ENCODE data around the gene CTNNA3. TPM values are rescaled to one million over a fixed set of nuclear protein-coding genes. Genes with fewer than 3 reads are reported as not detected.

The CTNNA3 gene
- total and polyA plus RNA-seq, 2 donors (not counting 3 experiments of a cell fraction or from before 2014, with no cell fraction given): not detected

GRCh38 chr10:67110286-67110685 lies 585.7 kb downstream of the CTNNA3 start:
- Histone ChIP-seq H3K9ac (replicated peaks; ENCODE audit: extremely low read depth, insufficient read depth, low read length) (no peak overlapping the region), H3K9me1 (replicated peaks; ENCODE audit: control insufficient read depth, extremely low read depth, insufficient read depth, low read length) (no peaks in the 10 kb centered on the region), H3K79me2 (ENCODE audit: control insufficient read depth, insufficient read depth, low read length) (no peaks in the 10 kb centered on the region), H3K9me3 (replicated peaks; ENCODE audit: control insufficient read depth, insufficient read depth, low read length) (no peaks in the 10 kb centered on the region), H3K4me3 (replicated peaks in 1 of 3; ENCODE audit: insufficient read depth in 1 of 3, low read depth in 1 of 3, low read length in 3 of 3) (no peak overlapping the region), H3K27me3 (ENCODE audit: control insufficient read depth in 2 of 2, insufficient read depth in 2 of 2, low read length in 2 of 2) (no peaks in the 10 kb centered on the region), H3K4me2 (ENCODE audit: insufficient read depth, low read length) (no peak overlapping the region), H2AFZ (ENCODE audit: low read depth, low read length) (no peak overlapping the region), H3K4me1 (ENCODE audit: control insufficient read depth, extremely low read depth, insufficient read depth, low read length) (no peaks in the 10 kb centered on the region), H3K36me3 (ENCODE audit: control insufficient read depth in 2 of 2, extremely low read depth in 1 of 2, insufficient read depth in 2 of 2, low read length in 2 of 2) (no peaks in the 10 kb centered on the region), H3K27ac (ENCODE audit: insufficient read depth, low read depth, low read length) (no peak overlapping the region), H4K20me1 (replicated peaks; ENCODE audit: control insufficient read depth, extremely low read depth, insufficient read depth, low read length) (no peaks in the 10 kb centered on the region)
- ChIA-PET POLR2A (no interaction called here), CTCF (no interaction called here)
- BruUV-seq (replicated peaks): no TSS peak
- intact Hi-C loops (cut with micrococcal nuclease) (no loop called here), dilution Hi-C loops (cut with MboI; ENCODE audit: extremely low pct_ligation_motif_present, low sequenced_read_pairs) (no loop called here)
- DNase-seq (ENCODE audit: low read depth, low spot score) (no peak), FAIRE-seq (no peak)
- TF ChIP-seq POLR2A (IDR thresholded peaks at IDR 0.05; ENCODE audit: low read depth, low read length) (no peak), FOS (IDR thresholded peaks at IDR 0.05; ENCODE audit: borderline replicate concordance, insufficient read depth, low read length) (no peak), GATA2 (IDR thresholded peaks at IDR 0.05; ENCODE audit: insufficient read depth, insufficient read length, low read depth, low read length) (no peak), EZH2 (IDR thresholded peaks at IDR 0.05; ENCODE audit: borderline replicate concordance, low read depth, low read length, severe bottlenecking) (no peak), JUN (IDR thresholded peaks at IDR 0.05; ENCODE audit: borderline replicate concordance, insufficient read depth, insufficient read length, low read depth) (no peak), MAX (IDR thresholded peaks at IDR 0.05; ENCODE audit: insufficient read depth, insufficient read length) (no peak), POLR2AphosphoS5 (IDR thresholded peaks at IDR 0.05; ENCODE audit: insufficient read depth, low read depth, low read length) (no peak), MYC (IDR thresholded peaks at IDR 0.05; ENCODE audit: low read depth, low read length) (no peak)
- TF ChIP-seq, protein P1, sequence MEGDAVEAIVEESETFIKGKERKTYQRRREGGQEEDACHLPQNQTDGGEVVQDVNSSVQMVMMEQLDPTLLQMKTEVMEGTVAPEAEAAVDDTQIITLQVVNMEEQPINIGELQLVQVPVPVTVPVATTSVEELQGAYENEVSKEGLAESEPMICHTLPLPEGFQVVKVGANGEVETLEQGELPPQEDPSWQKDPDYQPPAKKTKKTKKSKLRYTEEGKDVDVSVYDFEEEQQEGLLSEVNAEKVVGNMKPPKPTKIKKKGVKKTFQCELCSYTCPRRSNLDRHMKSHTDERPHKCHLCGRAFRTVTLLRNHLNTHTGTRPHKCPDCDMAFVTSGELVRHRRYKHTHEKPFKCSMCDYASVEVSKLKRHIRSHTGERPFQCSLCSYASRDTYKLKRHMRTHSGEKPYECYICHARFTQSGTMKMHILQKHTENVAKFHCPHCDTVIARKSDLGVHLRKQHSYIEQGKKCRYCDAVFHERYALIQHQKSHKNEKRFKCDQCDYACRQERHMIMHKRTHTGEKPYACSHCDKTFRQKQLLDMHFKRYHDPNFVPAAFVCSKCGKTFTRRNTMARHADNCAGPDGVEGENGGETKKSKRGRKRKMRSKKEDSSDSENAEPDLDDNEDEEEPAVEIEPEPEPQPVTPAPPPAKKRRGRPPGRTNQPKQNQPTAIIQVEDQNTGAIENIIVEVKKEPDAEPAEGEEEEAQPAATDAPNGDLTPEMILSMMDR (IDR thresholded peaks at IDR 0.05; ENCODE audit: extremely low read depth in 1 of 2, insufficient read depth in 1 of 2, low read depth in 1 of 2, low read length in 2 of 2): no peak
